H9 (cell line): Measurements from ENCODE around the gene TNPO1. TPM values are rescaled to one million over a fixed set of nuclear protein-coding genes. Genes with fewer than 3 reads are reported as not detected.

Experiments used
- DNase-seq: peaks from one replicate; pipeline ENCODE4 v3.0.0-alpha.2; 2017
- H2AFZ ChIP-seq: one replicate; pipeline ENCODE4 v1.6.1; 2013; ENCODE audit warnings: mild to moderate bottlenecking, low read length, control low read depth, moderate library complexity
- H2AK5ac ChIP-seq: 2 replicates; pipeline ENCODE4 v1.6.1; 2013; ENCODE audit warnings: low read length, control low read depth, mixed read lengths; ENCODE audit not compliant: insufficient read length
- H2BK120ac ChIP-seq: one replicate; pipeline ENCODE4 v1.6.1; 2013; ENCODE audit warnings: low read depth, mild to moderate bottlenecking, low read length, control low read depth, inconsistent platforms; ENCODE audit not compliant: poor library complexity, severe bottlenecking
- H2BK12ac ChIP-seq: 2 replicates; pipeline ENCODE4 v1.6.1; 2013; ENCODE audit warnings: low read length, control low read depth, mixed read lengths, low read depth; ENCODE audit not compliant: insufficient read length
- H2BK15ac ChIP-seq: 2 replicates; pipeline ENCODE4 v1.6.1; 2013; ENCODE audit warnings: low read depth, low read length, control low read depth
- H2BK20ac ChIP-seq: one replicate; pipeline ENCODE4 v1.6.1; 2013; ENCODE audit warnings: low read depth, mild to moderate bottlenecking, low read length, control low read depth, inconsistent platforms; ENCODE audit not compliant: poor library complexity, severe bottlenecking
- H2BK5ac ChIP-seq: 2 replicates; pipeline ENCODE4 v1.6.1; 2013; ENCODE audit warnings: low read length, control low read depth, mixed read lengths; ENCODE audit not compliant: insufficient read length
- H3K14ac ChIP-seq: 2 replicates; pipeline ENCODE4 v1.6.1; 2013; ENCODE audit warnings: low read length, control low read depth; ENCODE audit not compliant: insufficient read depth
- H3K18ac ChIP-seq: 2 replicates; pipeline ENCODE4 v1.6.1; 2013; ENCODE audit warnings: low read depth, mild to moderate bottlenecking, mixed read lengths, low read length, control low read depth; ENCODE audit not compliant: insufficient read length
- H3K23ac ChIP-seq: 2 replicates; pipeline ENCODE4 v1.6.1; 2013; ENCODE audit warnings: low read length, control low read depth, mixed read lengths, low read depth; ENCODE audit not compliant: insufficient read length
- H3K23me2 ChIP-seq: 2 replicates; pipeline ENCODE4 v1.6.1; 2013; ENCODE audit warnings: low read depth, mild to moderate bottlenecking, mixed read lengths, low read length, control low read depth; ENCODE audit not compliant: insufficient read length, poor library complexity, severe bottlenecking
- H3K27ac ChIP-seq: 2 replicates; pipeline ENCODE4 v1.5.1; 2013; ENCODE audit warnings: low read length, control low read depth, mixed read lengths, low read depth; ENCODE audit not compliant: insufficient read length
- H3K27me3 ChIP-seq: 2 replicates; pipeline ENCODE4 v1.6.1; 2013; ENCODE audit warnings: low read length, control low read depth, inconsistent platforms; ENCODE audit not compliant: insufficient read depth
- H3K4ac ChIP-seq: 2 replicates; pipeline ENCODE4 v1.6.1; 2013; ENCODE audit warnings: low read depth, mild to moderate bottlenecking, control low read depth, inconsistent platforms, low read length, moderate library complexity
- H3K4me1 ChIP-seq: 2 replicates; pipeline ENCODE4 v1.6.1; 2013; ENCODE audit warnings: low read length, control low read depth, inconsistent platforms; ENCODE audit not compliant: insufficient read depth
- H3K4me2 ChIP-seq: 2 replicates; pipeline ENCODE4 v1.6.1; 2013; ENCODE audit warnings: low read length, control low read depth, mixed read lengths; ENCODE audit not compliant: insufficient read length, insufficient read depth
- H3K56ac ChIP-seq: 2 replicates; pipeline ENCODE4 v1.6.1; 2013; ENCODE audit warnings: low read depth, mild to moderate bottlenecking, mixed read lengths, low read length, control low read depth; ENCODE audit not compliant: insufficient read length
- H3K79me1 ChIP-seq: 2 replicates; pipeline ENCODE4 v1.6.1; 2013; ENCODE audit warnings: low read depth, mild to moderate bottlenecking, moderate library complexity, low read length, control low read depth, inconsistent platforms; ENCODE audit not compliant: insufficient read depth, poor library complexity, severe bottlenecking
- H3K79me2 ChIP-seq: 2 replicates; pipeline ENCODE4 v1.6.1; 2013; ENCODE audit warnings: low read length, control low read depth, inconsistent platforms; ENCODE audit not compliant: insufficient read depth
- H3K9ac ChIP-seq: 2 replicates; pipeline ENCODE4 v1.6.1; 2013; ENCODE audit warnings: low read length, control low read depth, mixed read lengths; ENCODE audit not compliant: insufficient read length; ENCODE audit errors: extremely low read depth
- H3K9me3 ChIP-seq: one replicate; pipeline ENCODE4 v1.6.1; 2013; ENCODE audit warnings: low read depth, low read length, inconsistent platforms; ENCODE audit not compliant: control insufficient read depth
- H3T11ph ChIP-seq: one replicate; pipeline ENCODE4 v1.6.1; 2013; ENCODE audit warnings: mild to moderate bottlenecking, low read length, control low read depth, inconsistent platforms
- H4K20me1 ChIP-seq: one replicate; pipeline ENCODE4 v1.6.1; 2013; ENCODE audit not compliant: control insufficient read depth, insufficient read length, insufficient read depth
- H4K5ac ChIP-seq: 2 replicates; pipeline ENCODE4 v1.6.1; 2013; ENCODE audit warnings: low read depth, mild to moderate bottlenecking, mixed read lengths, low read length, control low read depth; ENCODE audit not compliant: insufficient read length
- H4K8ac ChIP-seq: replicated peaks from 2 replicates; pipeline ENCODE4 v1.6.1; 2013; ENCODE audit warnings: low read length, control low read depth, mixed read lengths, low read depth; ENCODE audit not compliant: insufficient read length
- H4K91ac ChIP-seq: 2 replicates; pipeline ENCODE4 v1.6.1; 2013; ENCODE audit warnings: low read depth, mild to moderate bottlenecking, moderate library complexity, mixed read lengths, low read length, control low read depth; ENCODE audit not compliant: insufficient read length
- H3K27ac Mint-ChIP-seq, 3 experiments: 2 replicates in 2 of 3; 3 replicates in 1 of 3; pipeline ENCODE4 v1.8.0; 2020 to 2021; ENCODE audit warnings: mixed read lengths in 3 of 3, mild to moderate bottlenecking in 1 of 3, moderate library complexity in 1 of 3
- H3K27me3 Mint-ChIP-seq: 2 replicates; pipeline ENCODE4 v1.8.0; 2021; ENCODE audit warnings: low read depth, mild to moderate bottlenecking, moderate library complexity, mixed read lengths
- H3K36me3 Mint-ChIP-seq, 3 experiments: 2 replicates in 2 of 3; 3 replicates in 1 of 3; pipeline ENCODE4 v1.8.0; 2020 to 2021; ENCODE audit warnings: low read depth in 3 of 3, mixed read lengths in 3 of 3; ENCODE audit not compliant: insufficient read depth in 1 of 3
- H3K4me1 Mint-ChIP-seq, 2 experiments: 2 replicates each; pipeline ENCODE4 v1.8.0; 2020; ENCODE audit warnings: mixed read lengths in 2 of 2
- H3K4me3 Mint-ChIP-seq, 2 experiments: 2 replicates in 1 of 2; 3 replicates in 1 of 2; pipeline ENCODE4 v1.8.0; 2020 to 2021; ENCODE audit warnings: mild to moderate bottlenecking in 2 of 2, mixed read lengths in 2 of 2, moderate library complexity in 1 of 2
- H3K9me3 Mint-ChIP-seq, 2 experiments: 2 replicates in 1 of 2; 3 replicates in 1 of 2; pipeline ENCODE4 v1.8.0; 2020; ENCODE audit warnings: mild to moderate bottlenecking in 2 of 2, mixed read lengths in 2 of 2, moderate library complexity in 1 of 2
- CTCF ChIP-seq: fragments of 200-600 bp; sonication (generic); conservative IDR thresholded peaks from 3 replicates; pipeline ENCODE4 v1.8.0; 2021; ENCODE audit warnings: antibody characterized with exemption, mild to moderate bottlenecking
- WGBS: extraction: QIAGEN DNeasy Blood & Tissue Kit; methylation state at CpG from one replicate; pipeline ENCODE4 v1.1.7; 2013; ENCODE audit warnings: missing lambda C conversion rate, low lambda C conversion rate, mixed read lengths; ENCODE audit not compliant: insufficient read length; ENCODE audit errors: extremely low coverage; 5-methylcytosine and 5-hydroxymethylcytosine counted together
- total RNA-seq: library from RNA; stranded (reverse); gene quantifications from 2 replicates; pipeline ENCODE4 v1.2.1, GENCODE V29; 2021

Gene TNPO1
- total RNA-seq, 1 experiment from 2014 or later, result 164 TPM

- no peak overlapping the region for H2BK15ac ChIP-seq
- H3K23me2 ChIP-seq, result no peaks in the 10 kb centered on the region
- no peak overlapping the region; a peak in 1 of 7 replicates for H3K27ac Mint-ChIP-seq
These were observed 92.2 kb downstream of the TNPO1 start for GRCh38 chr5:72908664-72909063.

More at GRCh38 chr5:72908664-72909063, 92.2 kb downstream of the TNPO1 start:
- H4K20me1 ChIP-seq, result no peaks in the 10 kb centered on the region
- Mint-ChIP-seq H3K9me3 (no peaks in the 10 kb centered on the region), H3K36me3 (peaks cover 23 to 58% (median 49%) of the 10 kb centered on the region in 3 experiments; a peak in 6 of 7 replicates), H3K27me3 (no peaks in the 10 kb centered on the region), H3K4me1 (no peaks in the 10 kb centered on the region), H3K4me3 (no peak overlapping the region)
- H3K4me2 ChIP-seq, result no peak overlapping the region
- H3K79me1 ChIP-seq, result no peaks in the 10 kb centered on the region
- H3K4me1 ChIP-seq, result no peaks in the 10 kb centered on the region
- H3K14ac ChIP-seq, result no peak overlapping the region
- H3K27me3 ChIP-seq, result no peaks in the 10 kb centered on the region
- H4K5ac ChIP-seq, result no peak overlapping the region
- H2BK120ac ChIP-seq, result no peak overlapping the region
- H3K23ac ChIP-seq, result no peak overlapping the region
- H3T11ph ChIP-seq, result no peak overlapping the region
- H2AFZ ChIP-seq, result no peak overlapping the region
- H2BK12ac ChIP-seq, result no peak overlapping the region
- H2BK5ac ChIP-seq, result no peak overlapping the region
- H2BK20ac ChIP-seq, result no peak overlapping the region
- no CpG with 5 or more reads among the region's 6 CpGs for WGBS
- DNase-seq, result no peak
- H3K4ac ChIP-seq, result no peak overlapping the region
- H2AK5ac ChIP-seq, result no peak overlapping the region
- no peak overlapping the region for H4K91ac ChIP-seq
- H3K79me2 ChIP-seq, result no peaks in the 10 kb centered on the region
- H3K9me3 ChIP-seq, result no peaks in the 10 kb centered on the region
- no peak overlapping the region for H4K8ac ChIP-seq
- H3K27ac ChIP-seq, result no peak overlapping the region
- TF ChIP-seq CTCF, result no peak
- no peak overlapping the region for H3K9ac ChIP-seq
- no peak overlapping the region for H3K56ac ChIP-seq
- H3K18ac ChIP-seq, result no peak overlapping the region
